ENCODE measurements around the gene SF3B1.

SF3B1 gene

DNA sequence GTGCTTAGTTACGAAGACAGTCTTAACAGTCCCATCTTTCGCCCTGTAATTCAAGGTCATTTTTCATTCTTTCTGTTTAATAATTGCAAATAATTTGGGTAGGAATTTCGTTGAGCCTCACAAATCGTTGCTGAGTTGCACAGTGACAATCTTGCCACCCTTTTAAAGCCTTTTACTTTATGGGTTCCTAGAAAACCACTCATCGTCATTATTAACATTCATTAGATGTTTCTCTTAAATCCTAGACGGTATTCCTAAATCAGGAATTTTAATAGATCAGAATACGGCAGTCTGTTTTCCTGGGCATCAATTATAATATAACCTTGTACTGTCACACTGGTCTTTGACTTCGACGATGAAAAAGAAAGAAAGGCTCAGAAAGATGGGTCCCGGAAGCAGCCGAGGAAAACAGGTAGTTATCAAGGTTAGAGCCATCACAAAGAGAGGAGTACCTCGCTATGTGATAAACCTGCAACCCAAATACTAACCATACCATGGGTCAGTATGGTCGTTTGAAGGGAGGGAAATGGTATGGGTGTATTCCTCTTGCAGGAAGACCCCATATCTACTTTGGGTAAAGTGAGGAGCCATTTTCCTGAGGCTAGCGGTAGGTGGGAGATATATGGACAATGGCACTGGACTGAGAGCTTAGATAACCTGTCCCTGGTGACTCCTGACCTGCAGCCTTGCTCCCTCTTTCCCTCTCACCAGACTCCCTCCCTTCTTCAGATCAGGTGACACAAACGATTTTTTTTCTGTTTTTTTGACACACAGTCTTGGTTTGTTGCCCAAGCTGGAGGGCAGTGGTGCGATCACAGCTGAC is 981 bp upstream of the SF3B1 start:
- Histone ChIP-seq H3K27ac (peak overlapping the region; percentile 72 to 100 (median 96)), H3K4me3 (peak overlapping the region; percentile 61 to 99 (median 88))

- Histone ChIP-seq H3K27ac (peak overlapping the region; percentile 85 to 100 (median 96)), H3K4me3 (peak overlapping the region; percentile 61 to 99 (median 88))
Observed at GRCh38 chr2:197433780-197434438, 919 bp downstream of the SF3B1 start.

- Histone ChIP-seq H3K27ac (peak overlapping the region in 1 of 21 experiments; percentile 34), H3K4me3 (peak overlapping the region in 1 of 7 experiments; percentile 99)
Observed at GRCh38 chr2:197432527-197432926, 2.3 kb downstream of the SF3B1 start.

DNA sequence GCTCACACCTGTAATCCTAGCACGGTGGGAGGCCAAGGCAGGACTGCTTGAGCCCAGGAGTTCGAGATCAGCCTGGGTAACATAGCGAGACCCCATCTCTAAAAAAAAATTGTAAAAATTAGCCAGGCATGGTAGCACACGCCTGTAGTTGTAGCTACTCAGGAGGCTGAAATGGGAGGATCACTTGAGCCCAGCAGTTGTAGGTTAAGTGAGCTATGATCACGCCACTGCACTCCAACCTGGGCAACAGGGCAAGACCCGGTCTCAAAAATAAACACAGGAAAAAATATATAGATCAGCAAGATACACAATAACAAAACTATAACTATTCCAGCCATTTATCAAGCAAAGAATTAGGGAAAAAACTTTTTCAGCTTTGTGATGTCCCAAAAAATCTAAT is 3.0 kb downstream of the SF3B1 start:
- H3K4me3 ChIP-seq, result no peak overlapping the region
- H3K27ac ChIP-seq, result no peak overlapping the region

DNA sequence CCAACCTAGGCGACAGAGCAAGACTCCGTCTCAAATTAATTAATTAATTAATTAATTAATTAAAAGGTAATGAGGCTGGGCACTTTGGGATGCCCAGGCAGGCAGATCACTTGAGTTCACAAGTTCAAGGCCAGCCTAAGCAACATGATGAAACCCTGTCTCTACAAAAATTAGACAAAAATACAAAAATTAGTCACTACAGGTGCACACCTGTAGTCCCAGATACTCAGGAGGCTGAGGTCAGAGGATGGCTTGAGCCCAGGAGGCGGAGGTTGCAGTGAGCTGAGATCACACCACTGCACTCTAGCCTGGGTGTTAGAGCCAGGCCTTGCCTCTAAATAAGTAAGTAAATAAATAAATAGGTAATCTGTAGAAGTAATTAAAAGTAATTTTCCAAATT is 6.8 kb downstream of the SF3B1 start:
- Histone ChIP-seq H3K27ac (no peak overlapping the region), H3K4me3 (no peak overlapping the region)

GRCh38 chr2:197426723-197427603 is 7.9 kb downstream of the SF3B1 start:
- Histone ChIP-seq H3K27ac (no peak overlapping the region), H3K4me3 (no peak overlapping the region)

- no peak overlapping the region for H3K27ac ChIP-seq
- no peak overlapping the region for H3K4me3 ChIP-seq
Observed at GRCh38 chr2:197425550-197425949, 9.3 kb downstream of the SF3B1 start.

- H3K27ac ChIP-seq, result no peak overlapping the region
- no peak overlapping the region for H3K4me3 ChIP-seq
Observed at GRCh38 chr2:197423307-197423706, 11.5 kb downstream of the SF3B1 start.

DNA sequence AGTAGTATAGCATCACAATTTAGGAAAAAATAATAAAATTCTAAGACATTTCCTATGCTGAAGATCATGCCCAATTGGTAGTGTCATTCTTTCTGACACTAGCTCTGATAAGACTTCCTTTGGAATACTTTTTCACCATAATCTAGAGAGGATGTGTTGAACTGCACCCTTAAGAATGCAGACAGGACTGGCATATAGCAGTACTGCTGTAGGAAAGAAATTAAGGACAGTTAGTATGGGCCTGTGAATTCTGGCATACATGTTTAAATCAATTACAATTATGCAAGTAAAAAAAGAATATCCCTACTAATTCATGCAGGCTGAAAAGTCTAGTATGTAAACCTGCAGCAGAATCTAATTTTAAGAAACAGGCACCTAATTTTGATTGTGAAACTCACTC is 15.4 kb downstream of the SF3B1 start:
- Histone ChIP-seq H3K27ac (no peak overlapping the region), H3K4me3 (no peak overlapping the region)

- Histone ChIP-seq H3K27ac (no peak overlapping the region), H3K4me3 (no peak overlapping the region)
Observed at GRCh38 chr2:197416268-197416667, 18.6 kb downstream of the SF3B1 start.

DNA sequence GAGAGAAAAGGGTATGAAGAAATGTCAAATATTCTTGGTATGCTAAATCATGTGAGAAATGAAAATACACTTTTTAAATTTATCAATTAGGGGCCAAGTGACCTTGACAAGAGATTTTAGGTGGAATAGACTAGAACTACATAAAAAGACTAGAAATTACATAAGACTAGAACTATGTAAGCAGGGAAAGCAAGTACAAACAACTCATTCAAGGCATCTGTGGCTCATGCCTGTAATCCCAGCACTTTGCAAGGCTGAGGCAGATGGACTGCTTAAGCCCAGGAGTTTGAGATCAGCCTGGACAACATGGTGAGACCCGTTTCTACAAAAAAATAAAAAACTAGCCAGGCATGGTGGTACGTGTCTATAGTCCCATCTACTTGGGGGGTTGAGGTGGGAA is 20.3 kb downstream of the SF3B1 start:
- Histone ChIP-seq H3K4me3 (no peak overlapping the region), H3K27ac (no peak overlapping the region)

DNA sequence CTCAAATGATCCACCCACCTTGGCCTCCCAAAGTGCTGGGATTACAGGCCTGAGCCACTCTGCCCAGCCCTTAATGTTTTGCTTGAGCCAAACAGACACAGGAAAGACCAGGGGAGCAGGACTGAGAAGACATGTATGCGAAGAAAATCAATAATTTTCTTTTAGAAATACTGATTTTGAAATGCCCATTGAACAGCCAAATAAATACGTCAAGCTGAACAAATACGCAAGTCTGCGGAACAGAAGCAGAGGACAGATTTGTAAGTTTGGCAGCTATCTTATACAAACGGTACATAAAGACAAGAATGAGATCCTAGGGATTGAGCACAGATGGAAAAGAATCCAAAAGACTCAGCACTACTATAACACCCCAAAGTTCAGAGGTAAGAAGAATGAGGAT is 20.8 kb downstream of the SF3B1 start:
- no peak overlapping the region for H3K27ac ChIP-seq
- no peak overlapping the region for H3K4me3 ChIP-seq

- H3K4me3 ChIP-seq, result no peak overlapping the region
- H3K27ac ChIP-seq, result no peak overlapping the region
Observed at GRCh38 chr2:197405582-197405981, 29.2 kb downstream of the SF3B1 start.

DNA sequence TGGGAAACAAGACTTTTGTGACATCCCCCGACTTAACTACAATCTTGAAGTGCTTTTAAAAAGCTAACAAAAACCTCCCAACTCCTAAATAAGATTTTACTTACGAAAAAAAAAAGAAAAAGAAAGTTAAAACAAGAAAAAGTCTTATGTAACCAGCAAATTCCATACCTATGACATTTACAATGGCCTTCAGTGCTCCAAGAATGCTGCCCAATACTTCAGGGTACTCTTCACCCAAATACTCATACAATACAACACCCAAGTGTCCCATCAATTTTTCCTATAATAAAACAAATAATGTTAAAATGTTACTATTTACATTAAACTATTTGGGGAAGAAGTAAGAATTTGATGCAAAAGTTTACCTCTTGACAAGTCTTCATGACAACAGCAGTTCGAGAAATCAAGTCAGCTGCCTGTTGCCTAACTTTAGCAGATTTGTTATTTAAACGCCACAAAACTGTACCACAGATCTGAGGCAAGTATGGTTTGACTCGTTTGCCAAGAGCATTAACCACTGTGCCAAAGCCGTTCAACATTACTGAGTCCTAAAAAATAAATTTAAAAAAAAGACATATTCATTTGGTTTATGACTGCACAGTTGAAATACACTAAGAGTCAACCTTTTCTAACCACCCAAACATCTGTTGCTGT is 34.8 kb downstream of the SF3B1 start:
- H3K4me3 ChIP-seq, result no peak overlapping the region

DNA sequence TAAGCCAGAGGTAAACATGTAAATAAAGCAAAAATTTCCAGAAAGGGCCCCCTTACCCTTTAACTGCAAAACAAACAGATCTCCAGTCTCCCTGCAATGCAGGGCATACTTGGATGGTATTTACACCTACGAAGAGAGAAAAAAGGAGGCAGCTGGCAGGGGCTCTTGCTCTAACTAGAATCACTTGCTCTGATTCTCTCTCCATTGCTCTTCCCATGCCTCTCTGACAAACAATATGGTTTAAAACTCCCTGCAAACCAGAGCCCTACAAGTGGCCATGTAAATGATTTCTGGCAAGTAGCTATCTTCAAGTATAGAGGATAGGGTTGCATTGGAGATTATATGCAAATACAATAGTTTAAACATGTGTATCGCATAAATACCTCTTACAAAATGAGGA is 35.9 kb downstream of the SF3B1 start:
- Histone ChIP-seq H3K27ac (no peak overlapping the region), H3K4me3 (no peak overlapping the region)

More for the DNA sequence above, 34.8 kb downstream of the SF3B1 start:
- H3K27ac ChIP-seq, result no peak overlapping the region

DNA sequence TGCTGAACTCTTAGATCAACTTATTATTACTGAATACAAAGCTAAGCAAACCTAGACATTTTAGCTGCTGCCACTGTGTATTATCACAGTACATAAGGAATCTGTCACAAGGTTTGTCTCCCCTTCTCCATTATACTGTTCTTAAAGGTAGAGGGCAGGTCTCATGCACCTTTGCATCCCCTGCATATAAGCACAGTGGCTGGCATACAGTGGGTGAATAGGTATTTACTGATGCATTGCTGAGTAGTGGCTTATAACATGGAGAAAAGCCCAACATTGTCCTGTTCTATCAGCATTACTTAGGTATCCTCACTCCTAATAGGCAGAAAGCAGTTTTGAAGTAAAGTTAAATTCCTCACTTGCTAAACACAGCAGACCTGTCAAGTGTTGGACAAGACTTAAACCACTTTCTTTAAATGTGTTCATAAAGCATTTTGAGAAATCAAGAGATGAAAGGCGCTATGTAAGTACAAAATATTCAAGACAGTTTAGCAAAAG is 43.6 kb downstream of the SF3B1 start:
- Histone ChIP-seq H3K27ac (no peak overlapping the region), H3K4me3 (no peak overlapping the region)

DNA sequence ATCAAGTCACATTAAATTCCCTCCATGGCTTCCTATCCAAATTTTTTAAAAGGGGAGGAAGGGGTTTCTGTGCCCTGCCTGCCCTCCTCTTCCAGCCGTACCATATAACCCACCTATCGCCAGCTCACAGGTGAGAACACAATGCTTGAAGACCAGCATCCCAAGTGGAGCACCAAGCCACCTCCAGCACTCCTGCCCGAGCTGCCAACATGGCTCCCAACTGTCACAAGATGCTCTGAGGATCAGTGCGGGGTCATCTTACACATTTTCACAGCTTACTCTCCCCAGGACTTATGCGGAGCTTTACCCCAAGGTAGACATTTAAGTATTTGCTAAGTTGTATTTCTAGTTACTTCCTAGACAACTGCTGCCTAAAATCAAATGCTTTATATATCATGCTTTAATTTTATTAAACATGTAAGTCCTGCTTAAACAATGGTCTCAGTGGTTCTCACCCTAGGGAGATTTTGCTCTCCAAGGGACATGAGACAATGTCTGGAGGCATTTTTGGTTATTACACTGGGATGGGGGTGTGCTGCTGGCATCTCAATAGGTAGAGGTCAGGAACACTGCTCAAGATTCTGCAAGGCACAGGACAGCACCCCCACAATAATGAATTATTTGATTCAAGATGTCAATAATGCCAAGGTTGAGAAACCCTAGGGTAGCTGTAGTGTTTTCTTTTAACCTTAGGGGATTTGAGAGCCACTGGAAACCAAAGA is 45.8 kb downstream of the SF3B1 start:
- Histone ChIP-seq H3K27ac (no peak overlapping the region), H3K4me3 (no peak overlapping the region)

DNA sequence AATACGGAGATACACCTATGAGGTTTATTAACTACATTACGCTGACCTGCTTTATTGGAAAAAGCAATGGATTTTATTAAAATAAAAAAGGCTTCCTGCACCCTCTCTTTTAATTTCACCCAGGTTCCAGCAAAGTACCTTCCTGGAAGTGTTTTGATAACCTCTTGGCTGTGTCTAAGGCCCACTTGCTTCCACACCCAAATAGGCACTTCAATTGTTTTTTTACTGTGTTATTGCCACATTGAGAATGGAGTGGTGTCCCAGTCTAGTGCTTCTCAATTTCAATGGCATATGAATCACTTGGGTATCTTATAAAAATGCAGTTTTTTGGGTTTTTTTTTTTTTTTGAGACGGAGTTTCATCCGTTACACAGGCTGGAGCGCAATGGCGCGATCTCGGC is 47.6 kb downstream of the SF3B1 start:
- no peak overlapping the region for H3K27ac ChIP-seq
- no peak overlapping the region for H3K4me3 ChIP-seq

- Histone ChIP-seq H3K27ac (no peak overlapping the region), H3K4me3 (no peak overlapping the region)
Observed at GRCh38 chr2:197386242-197386641, 48.6 kb downstream of the SF3B1 start.

All from skin epidermis (tissue), 12 donors.